Measurements from ENCODE around the gene HECTD1. TPM values are rescaled to one million over a fixed set of nuclear protein-coding genes. Genes with fewer than 3 reads are reported as not detected.

Gene HECTD1
- total RNA-seq, 1 donor from 2014 or later: 153 TPM

- H3K79me2 ChIP-seq (ENCODE audit: low read depth): no peaks in the 10 kb centered on the region
- H3K4me2 ChIP-seq: no peak overlapping the region
- no peak overlapping the region for H3K9ac ChIP-seq
- H2AFZ ChIP-seq (replicated peaks): no peak overlapping the region
- no peaks in the 10 kb centered on the region for H3K4me1 ChIP-seq
- no peak for DNase-seq (ENCODE audit: low spot score)
- no peaks in the 10 kb centered on the region for H3K27me3 ChIP-seq
- no peak for TF ChIP-seq EZH2phosphoT487 (IDR thresholded peaks at IDR 0.05)
- TF ChIP-seq EZH2 (IDR thresholded peaks at IDR 0.05): no peak
- TF ChIP-seq CTCF (IDR thresholded peaks at IDR 0.05): no peak
- no peak overlapping the region for H3K27ac Mint-ChIP-seq
- no peaks in the 10 kb centered on the region for H3K9me3 Mint-ChIP-seq
- H3K4me3 ChIP-seq: no peak overlapping the region
- no peaks in the 10 kb centered on the region for H3K27me3 Mint-ChIP-seq (ENCODE audit: insufficient read depth, low read depth)
- no peaks in the 10 kb centered on the region for H3K4me1 Mint-ChIP-seq
- H4K20me1 ChIP-seq (ENCODE audit: low read depth): no peaks in the 10 kb centered on the region
- peaks cover 31% of the 10 kb centered on the region for H3K36me3 Mint-ChIP-seq
- no peak overlapping the region for H3K4me3 Mint-ChIP-seq
- no peaks in the 10 kb centered on the region for H3K9me3 ChIP-seq (ENCODE audit: low read depth)
- H3K27ac ChIP-seq: no peak overlapping the region
- no peaks in the 10 kb centered on the region for H3F3A ChIP-seq (ENCODE audit: low read depth)
- H3K36me3 ChIP-seq: peaks cover 19% of the 10 kb centered on the region
Observed at GRCh38 chr14:31113794-31114193, 93.8 kb downstream of the HECTD1 start.

DNA sequence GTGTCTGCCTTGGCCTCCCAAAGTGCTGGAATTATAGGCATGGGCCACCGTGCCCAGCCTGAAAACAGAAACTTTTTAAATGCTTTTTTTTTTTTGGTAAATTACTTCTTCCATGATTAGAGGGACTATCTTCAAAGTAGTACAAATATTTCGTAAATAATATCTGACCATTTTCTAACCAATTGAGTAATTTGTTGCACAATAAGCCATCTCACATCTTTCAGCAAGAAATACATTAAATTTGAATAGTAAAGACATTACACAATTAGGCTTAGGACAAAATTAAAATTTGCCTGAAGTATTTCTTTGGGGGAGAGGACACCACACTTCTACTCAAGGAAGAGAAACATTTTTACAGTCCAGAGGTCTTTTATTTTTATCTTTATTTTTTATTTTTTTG is 96.7 kb downstream of the HECTD1 start:
- Mint-ChIP-seq H3K36me3 (peaks cover 29% of the 10 kb centered on the region), H3K27ac (no peak overlapping the region), H3K4me3 (no peak overlapping the region), H3K27me3 (ENCODE audit: insufficient read depth, low read depth) (peaks cover 2% of the 10 kb centered on the region), H3K9me3 (no peaks in the 10 kb centered on the region), H3K4me1 (no peaks in the 10 kb centered on the region)
- Histone ChIP-seq H3K9me3 (ENCODE audit: low read depth) (no peaks in the 10 kb centered on the region), H3K27ac (no peak overlapping the region), H3K4me2 (no peak overlapping the region), H4K20me1 (ENCODE audit: low read depth) (no peaks in the 10 kb centered on the region), H3K9ac (no peak overlapping the region), H2AFZ (replicated peaks) (no peak overlapping the region), H3K4me1 (no peaks in the 10 kb centered on the region), H3K36me3 (peaks cover 34% of the 10 kb centered on the region), H3K27me3 (no peaks in the 10 kb centered on the region), H3F3A (ENCODE audit: low read depth) (no peaks in the 10 kb centered on the region), H3K79me2 (ENCODE audit: low read depth) (no peaks in the 10 kb centered on the region), H3K4me3 (no peak overlapping the region)
- DNase-seq (ENCODE audit: low spot score): no peak
- TF ChIP-seq EZH2 (IDR thresholded peaks at IDR 0.05): no peak

DNA sequence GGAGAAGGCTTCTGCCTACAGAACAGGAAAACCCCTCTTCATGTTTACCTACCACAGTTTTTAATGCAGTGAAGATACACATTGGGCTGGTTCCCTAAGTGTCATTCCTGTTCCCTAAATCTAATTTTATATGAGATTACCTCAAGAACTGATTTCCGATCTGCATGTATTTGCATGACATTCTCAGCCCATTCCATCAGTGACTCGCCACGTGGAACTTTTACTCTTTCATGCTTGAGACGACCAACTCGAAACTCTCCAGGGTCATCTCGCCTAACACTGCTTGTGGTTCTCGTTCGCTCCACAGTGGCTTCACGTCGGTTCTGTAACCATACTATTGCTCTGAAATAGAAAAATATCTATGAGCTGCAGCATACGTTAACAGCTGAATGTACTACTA is 98.3 kb downstream of the HECTD1 start:
- H2AFZ ChIP-seq (replicated peaks): no peak overlapping the region
- no peak overlapping the region for H3K4me3 ChIP-seq
- no peaks in the 10 kb centered on the region for H3K4me1 ChIP-seq
- Mint-ChIP-seq H3K4me1 (no peaks in the 10 kb centered on the region), H3K27ac (no peak overlapping the region), H3K27me3 (ENCODE audit: insufficient read depth, low read depth) (peaks cover 4% of the 10 kb centered on the region), H3K4me3 (no peak overlapping the region), H3K9me3 (no peaks in the 10 kb centered on the region), H3K36me3 (peaks cover 37% of the 10 kb centered on the region)
- H3K79me2 ChIP-seq (ENCODE audit: low read depth): no peaks in the 10 kb centered on the region
- H4K20me1 ChIP-seq (ENCODE audit: low read depth): no peaks in the 10 kb centered on the region
- H3F3A ChIP-seq (ENCODE audit: low read depth): no peaks in the 10 kb centered on the region
- no peak overlapping the region for H3K27ac ChIP-seq
- no peaks in the 10 kb centered on the region for H3K27me3 ChIP-seq
- no peak for DNase-seq (ENCODE audit: low spot score)
- H3K36me3 ChIP-seq: peaks cover 39% of the 10 kb centered on the region
- TF ChIP-seq EZH2 (IDR thresholded peaks at IDR 0.05): no peak
- no peak for TF ChIP-seq EZH2phosphoT487 (IDR thresholded peaks at IDR 0.05)
- TF ChIP-seq CTCF (IDR thresholded peaks at IDR 0.05): no peak
- no peaks in the 10 kb centered on the region for H3K9me3 ChIP-seq (ENCODE audit: low read depth)
- no peak overlapping the region for H3K4me2 ChIP-seq
- no peak overlapping the region for H3K9ac ChIP-seq

- Mint-ChIP-seq H3K27me3 (ENCODE audit: insufficient read depth, low read depth) (peaks cover 4% of the 10 kb centered on the region), H3K4me3 (no peak overlapping the region), H3K4me1 (no peaks in the 10 kb centered on the region), H3K36me3 (peaks cover 54% of the 10 kb centered on the region), H3K9me3 (no peaks in the 10 kb centered on the region), H3K27ac (no peak overlapping the region)
- Histone ChIP-seq H3K27ac (no peak overlapping the region), H3K4me1 (no peaks in the 10 kb centered on the region), H3K27me3 (no peaks in the 10 kb centered on the region), H3F3A (ENCODE audit: low read depth) (no peaks in the 10 kb centered on the region), H3K79me2 (ENCODE audit: low read depth) (no peaks in the 10 kb centered on the region), H3K36me3 (peaks cover 50% of the 10 kb centered on the region), H4K20me1 (ENCODE audit: low read depth) (no peaks in the 10 kb centered on the region), H3K9ac (no peak overlapping the region), H3K4me3 (no peak overlapping the region), H2AFZ (replicated peaks) (no peak overlapping the region), H3K4me2 (no peak overlapping the region), H3K9me3 (ENCODE audit: low read depth) (no peaks in the 10 kb centered on the region)
- no peak for TF ChIP-seq EZH2phosphoT487 (IDR thresholded peaks at IDR 0.05)
- TF ChIP-seq EZH2 (IDR thresholded peaks at IDR 0.05): no peak
- TF ChIP-seq CTCF (IDR thresholded peaks at IDR 0.05): no peak
- no peak for DNase-seq (ENCODE audit: low spot score)
Observed at GRCh38 chr14:31106768-31107167, 100.8 kb downstream of the HECTD1 start.

Measured in neural progenitor cell (in vitro differentiated cells).